ENCODE results near the gene EYA4. TPM values are rescaled to one million over a fixed set of nuclear protein-coding genes. Genes with fewer than 3 reads are reported as not detected.
A peak's percentile ranks its signal among the peaks of the same experiment; 100 is the strongest.

Gene EYA4
- total RNA-seq, 1 donor from 2014 or later: 20.2 TPM

- DNase-seq: peak; percentile 49
- ATAC-seq: peak; percentile 37
- intact Hi-C loops (cut with micrococcal nuclease): no loop called here
Measured at GRCh38 chr6:133241901-133242636, 912 bp downstream of the EYA4 start.

- ATAC-seq (peak; percentile 24), DNase-seq (peak; percentile 39)
- intact Hi-C loops (cut with micrococcal nuclease): no loop called here
Measured at GRCh38 chr6:133242637-133243585, 1.8 kb downstream of the EYA4 start.

GRCh38 chr6:133243723-133244305 lies 2.7 kb downstream of the EYA4 start:
- intact Hi-C loops (cut with micrococcal nuclease): no loop called here
- ATAC-seq: no peak

GRCh38 chr6:133244519-133244918 lies 3.4 kb downstream of the EYA4 start:
- intact Hi-C loops (cut with micrococcal nuclease): no loop called here
- ATAC-seq: no peak

More at GRCh38 chr6:133243723-133244305, 2.7 kb downstream of the EYA4 start:
- DNase-seq: no peak

GRCh38 chr6:133245007-133245406 lies 3.9 kb downstream of the EYA4 start:
- no peak for DNase-seq
- no peak for ATAC-seq
- intact Hi-C loops (cut with micrococcal nuclease): no loop called here

More at GRCh38 chr6:133244519-133244918, 3.4 kb downstream of the EYA4 start:
- DNase-seq: no peak

- ATAC-seq: no peak
- DNase-seq: no peak
- intact Hi-C loops (cut with micrococcal nuclease): no loop called here
Measured at GRCh38 chr6:133245422-133245903, 4.3 kb downstream of the EYA4 start.

GRCh38 chr6:133247581-133247980 lies 6.4 kb downstream of the EYA4 start:
- ATAC-seq (no peak), DNase-seq (no peak)
- intact Hi-C loops (cut with micrococcal nuclease): no loop called here

- DNase-seq (no peak), ATAC-seq (no peak)
- intact Hi-C loops (cut with micrococcal nuclease): no loop called here
Measured at GRCh38 chr6:133248241-133249001, 7.3 kb downstream of the EYA4 start.

GRCh38 chr6:133251688-133252087 lies 10.5 kb downstream of the EYA4 start:
- ATAC-seq (no peak), DNase-seq (no peak)
- intact Hi-C loops (cut with micrococcal nuclease): no loop called here

- intact Hi-C loops (cut with micrococcal nuclease): no loop called here
- no peak for DNase-seq
- ATAC-seq: no peak
Measured at GRCh38 chr6:133254552-133255228, 13.5 kb downstream of the EYA4 start.

- no peak for ATAC-seq
- no peak for DNase-seq
- intact Hi-C loops (cut with micrococcal nuclease): no loop called here
Measured at GRCh38 chr6:133257545-133258105, 16.5 kb downstream of the EYA4 start.

- intact Hi-C loops (cut with micrococcal nuclease): no loop called here
- ATAC-seq (no peak), DNase-seq (no peak)
Measured at GRCh38 chr6:133259561-133259960, 18.4 kb downstream of the EYA4 start.

GRCh38 chr6:133262804-133263203 lies 21.6 kb downstream of the EYA4 start:
- intact Hi-C loops (cut with micrococcal nuclease): no loop called here
- ATAC-seq (peak; percentile 95), DNase-seq (peak; percentile 66)

GRCh38 chr6:133265066-133265465 lies 23.9 kb downstream of the EYA4 start:
- ATAC-seq: no peak
- no peak for DNase-seq
- intact Hi-C loops (cut with micrococcal nuclease): no loop called here

- DNase-seq (no peak), ATAC-seq (no peak)
- intact Hi-C loops (cut with micrococcal nuclease): no loop called here
Measured at GRCh38 chr6:133266186-133266585, 25.0 kb downstream of the EYA4 start.

- ATAC-seq: no peak
- DNase-seq: no peak
- intact Hi-C loops (cut with micrococcal nuclease): no loop called here
Measured at GRCh38 chr6:133268621-133269020, 27.5 kb downstream of the EYA4 start.

- no peak for DNase-seq
- intact Hi-C loops (cut with micrococcal nuclease): no loop called here
- ATAC-seq: no peak
Measured at GRCh38 chr6:133274813-133275212, 33.7 kb downstream of the EYA4 start.

GRCh38 chr6:133275213-133275612 lies 34.1 kb downstream of the EYA4 start:
- intact Hi-C loops (cut with micrococcal nuclease): no loop called here
- DNase-seq: no peak
- no peak for ATAC-seq

All from left ventricle myocardium superior (tissue), 1 donor.